ENCODE measurements around the gene ORM1.
A peak's percentile ranks its signal among the peaks of the same experiment; 100 is the strongest.

Gene ORM1

DNA sequence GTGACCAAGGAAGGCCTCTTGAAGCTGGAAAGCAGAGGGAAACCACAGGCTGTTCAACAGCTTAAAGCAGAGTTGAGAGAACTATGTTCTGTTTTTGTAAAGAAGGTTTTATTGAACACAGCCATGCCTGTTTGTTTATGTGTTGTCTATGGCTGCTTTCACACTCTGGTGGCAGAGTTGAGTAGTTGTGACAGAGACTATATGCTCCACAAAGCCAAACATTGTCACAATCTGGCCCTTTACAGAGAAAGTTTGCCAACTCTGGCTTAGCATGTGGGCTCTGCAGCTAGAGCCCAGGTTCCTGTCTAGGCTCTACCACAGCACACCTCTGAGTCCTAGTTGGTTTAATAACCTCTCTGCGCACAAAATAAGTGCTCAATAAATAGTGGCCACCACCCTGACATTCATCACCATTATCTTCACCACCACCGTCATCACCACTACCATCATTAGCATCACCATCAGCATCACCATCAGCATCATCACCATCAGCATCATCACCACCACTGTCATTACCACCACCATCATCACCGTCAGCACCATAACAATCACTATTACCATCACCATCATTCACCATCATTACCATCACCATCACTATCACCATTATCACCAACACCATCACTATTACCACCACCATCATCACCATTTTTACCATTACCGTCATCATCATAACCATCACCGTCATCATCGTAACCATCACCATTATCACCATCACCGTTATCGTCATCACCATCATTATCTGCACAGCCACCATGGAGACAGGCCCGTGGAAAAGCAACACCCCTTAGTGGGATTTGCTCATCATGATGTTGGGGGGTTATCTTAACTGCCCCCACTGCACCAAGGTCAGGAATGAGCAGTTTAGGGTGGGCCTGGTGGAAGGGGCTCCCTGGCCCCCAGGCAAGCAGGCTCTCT is 46.6 kb downstream of the ORM1 start:
- H3K36me3 ChIP-seq (replicated peaks; ENCODE audit: insufficient read depth, low read length) = peaks cover 13% of the 10 kb centered on the region; the same call in 1 of the 2 replicates
- H3K4me1 ChIP-seq (ENCODE audit: low read length) = peaks cover 96% of the 10 kb centered on the region
- peaks cover 69% of the 10 kb centered on the region for H3F3A ChIP-seq (ENCODE audit: insufficient read depth, low read length)
- H3K9me2 ChIP-seq (replicated peaks; ENCODE audit: insufficient read depth, low read length) = no peaks in the 10 kb centered on the region
- H3K9me3 ChIP-seq (replicated peaks; ENCODE audit: insufficient read depth, low read length) = no peaks in the 10 kb centered on the region
- DNase-seq = no peak
- H3K79me2 ChIP-seq (ENCODE audit: low read length) = peaks cover 64% of the 10 kb centered on the region
- H3K27ac ChIP-seq (ENCODE audit: low read length) = peak overlapping the region; percentile 51; the same call in 1 of the 2 replicates
- H4K20me1 ChIP-seq (ENCODE audit: insufficient read depth, low read length) = no peaks in the 10 kb centered on the region
- H3K9ac ChIP-seq (ENCODE audit: low read length) = no peak overlapping the region
- H3K27me3 ChIP-seq (replicated peaks; ENCODE audit: insufficient read depth, low read length) = no peaks in the 10 kb centered on the region
- H3K4me3 ChIP-seq (ENCODE audit: low read length) = no peak overlapping the region
- no peak overlapping the region for H2AFZ ChIP-seq (ENCODE audit: low read length)
- 0 out of 2 replicates have a peak overlapping the region, but pooled peaks have one; percentile 4 for H3K4me2 ChIP-seq (ENCODE audit: low read depth, low read length)
- TF ChIP-seq EZH2phosphoT487 (IDR thresholded peaks at IDR 0.05; ENCODE audit: low read length) (no peak), EZH2 (optimal IDR thresholded peaks at IDR 0.05; ENCODE audit: low read depth, low read length) (no peak)
- TF ChIP-seq, protein P1, sequence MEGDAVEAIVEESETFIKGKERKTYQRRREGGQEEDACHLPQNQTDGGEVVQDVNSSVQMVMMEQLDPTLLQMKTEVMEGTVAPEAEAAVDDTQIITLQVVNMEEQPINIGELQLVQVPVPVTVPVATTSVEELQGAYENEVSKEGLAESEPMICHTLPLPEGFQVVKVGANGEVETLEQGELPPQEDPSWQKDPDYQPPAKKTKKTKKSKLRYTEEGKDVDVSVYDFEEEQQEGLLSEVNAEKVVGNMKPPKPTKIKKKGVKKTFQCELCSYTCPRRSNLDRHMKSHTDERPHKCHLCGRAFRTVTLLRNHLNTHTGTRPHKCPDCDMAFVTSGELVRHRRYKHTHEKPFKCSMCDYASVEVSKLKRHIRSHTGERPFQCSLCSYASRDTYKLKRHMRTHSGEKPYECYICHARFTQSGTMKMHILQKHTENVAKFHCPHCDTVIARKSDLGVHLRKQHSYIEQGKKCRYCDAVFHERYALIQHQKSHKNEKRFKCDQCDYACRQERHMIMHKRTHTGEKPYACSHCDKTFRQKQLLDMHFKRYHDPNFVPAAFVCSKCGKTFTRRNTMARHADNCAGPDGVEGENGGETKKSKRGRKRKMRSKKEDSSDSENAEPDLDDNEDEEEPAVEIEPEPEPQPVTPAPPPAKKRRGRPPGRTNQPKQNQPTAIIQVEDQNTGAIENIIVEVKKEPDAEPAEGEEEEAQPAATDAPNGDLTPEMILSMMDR (IDR thresholded peaks at IDR 0.05; ENCODE audit: low read length) = no peak

DNA sequence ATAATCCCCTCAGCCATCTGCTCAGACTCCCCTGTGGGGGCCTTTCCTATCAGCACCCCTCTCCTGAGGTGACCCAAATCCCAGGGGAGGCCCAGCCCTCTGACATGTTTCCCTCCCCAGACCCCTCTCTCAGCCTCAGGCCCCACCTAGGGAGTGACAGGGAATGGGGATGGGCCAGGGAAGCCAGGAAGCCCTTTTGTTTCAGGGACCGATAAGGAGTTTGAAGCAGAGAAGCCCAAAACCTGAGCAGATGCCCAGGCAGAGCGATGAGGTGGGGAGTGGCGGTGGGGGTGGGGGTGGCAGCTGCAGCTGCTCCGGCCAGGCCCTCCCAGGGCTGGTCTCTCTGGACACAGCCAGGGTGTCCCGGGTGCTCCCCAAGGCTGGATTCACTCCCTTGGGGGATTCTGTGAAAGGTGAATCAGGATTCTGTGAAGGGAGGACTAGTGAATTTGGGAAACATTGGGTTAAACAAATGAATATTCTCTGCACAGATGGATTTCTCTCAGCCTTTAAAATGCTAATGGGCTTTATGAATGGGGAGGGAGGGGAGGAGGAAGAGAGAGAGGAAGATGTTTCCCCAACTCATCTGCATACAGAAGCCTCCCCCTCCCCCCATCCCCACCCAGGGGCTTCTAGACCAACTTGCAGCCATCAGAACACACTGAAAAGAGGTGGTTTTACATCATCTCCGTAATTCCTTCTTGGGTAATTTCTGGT is 47.5 kb downstream of the ORM1 start:
- Histone ChIP-seq H3K4me2 (ENCODE audit: low read depth, low read length) (no peak overlapping the region), H3K79me2 (ENCODE audit: low read length) (peaks cover 66% of the 10 kb centered on the region), H3K9ac (ENCODE audit: low read length) (no peak overlapping the region), H3F3A (ENCODE audit: insufficient read depth, low read length) (peaks cover 78% of the 10 kb centered on the region), H3K27me3 (replicated peaks; ENCODE audit: insufficient read depth, low read length) (no peaks in the 10 kb centered on the region), H3K4me3 (ENCODE audit: low read length) (no peak overlapping the region), H3K9me3 (replicated peaks; ENCODE audit: insufficient read depth, low read length) (no peaks in the 10 kb centered on the region), H3K9me2 (replicated peaks; ENCODE audit: insufficient read depth, low read length) (no peaks in the 10 kb centered on the region), H4K20me1 (ENCODE audit: insufficient read depth, low read length) (no peaks in the 10 kb centered on the region), H2AFZ (ENCODE audit: low read length) (no peak overlapping the region), H3K27ac (ENCODE audit: low read length) (peak overlapping the region; percentile 98; the same call in 1 of the 2 replicates), H3K36me3 (replicated peaks; ENCODE audit: insufficient read depth, low read length) (0 out of 2 replicates have a peak, but pooled peaks cover 9% of the 10 kb centered on the region), H3K4me1 (ENCODE audit: low read length) (peaks cover 96% of the 10 kb centered on the region)
- TF ChIP-seq EZH2 (optimal IDR thresholded peaks at IDR 0.05; ENCODE audit: low read depth, low read length) (no peak), EZH2phosphoT487 (IDR thresholded peaks at IDR 0.05; ENCODE audit: low read length) (no peak)
- TF ChIP-seq, protein P1 (IDR thresholded peaks at IDR 0.05; ENCODE audit: low read length) = no peak
- DNase-seq = no peak

DNA sequence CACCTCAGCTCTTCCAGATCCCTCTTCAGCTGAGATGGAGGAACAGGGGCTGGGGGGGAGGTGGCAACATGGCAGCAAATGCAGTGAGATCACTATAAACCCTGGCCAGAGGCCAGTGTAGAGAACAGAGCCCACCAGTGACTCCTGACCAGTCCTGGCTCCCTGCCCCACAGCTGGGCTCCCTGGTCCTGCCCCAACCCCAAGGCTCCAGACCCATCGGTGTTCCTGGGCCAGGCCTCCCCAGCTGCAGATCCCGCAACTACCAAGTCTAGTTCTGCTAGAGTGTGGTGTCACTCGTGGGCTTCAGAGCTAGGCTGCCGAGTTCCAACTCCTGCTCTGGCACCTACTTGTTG is 48.0 kb downstream of the ORM1 start:
- Histone ChIP-seq H3F3A (ENCODE audit: insufficient read depth, low read length) (peaks cover 76% of the 10 kb centered on the region), H2AFZ (ENCODE audit: low read length) (no peak overlapping the region), H3K4me1 (ENCODE audit: low read length) (peaks cover 91% of the 10 kb centered on the region), H3K27ac (ENCODE audit: low read length) (peak overlapping the region; percentile 98; the same call in 1 of the 2 replicates), H3K9ac (ENCODE audit: low read length) (no peak overlapping the region), H3K79me2 (ENCODE audit: low read length) (peaks cover 67% of the 10 kb centered on the region), H3K27me3 (replicated peaks; ENCODE audit: insufficient read depth, low read length) (no peaks in the 10 kb centered on the region), H4K20me1 (ENCODE audit: insufficient read depth, low read length) (no peaks in the 10 kb centered on the region), H3K9me3 (replicated peaks; ENCODE audit: insufficient read depth, low read length) (no peaks in the 10 kb centered on the region), H3K4me2 (ENCODE audit: low read depth, low read length) (no peak overlapping the region), H3K9me2 (replicated peaks; ENCODE audit: insufficient read depth, low read length) (no peaks in the 10 kb centered on the region), H3K4me3 (ENCODE audit: low read length) (no peak overlapping the region), H3K36me3 (replicated peaks; ENCODE audit: insufficient read depth, low read length) (0 out of 2 replicates have a peak, but pooled peaks cover 9% of the 10 kb centered on the region)
- TF ChIP-seq EZH2phosphoT487 (IDR thresholded peaks at IDR 0.05; ENCODE audit: low read length) (no peak), EZH2 (optimal IDR thresholded peaks at IDR 0.05; ENCODE audit: low read depth, low read length) (no peak)
- TF ChIP-seq, protein P1 (IDR thresholded peaks at IDR 0.05; ENCODE audit: low read length) = no peak
- DNase-seq = no peak
